ENCODE measurements around the gene GPRIN1.

GPRIN1 gene

GRCh38 chr5:176642675-176643490, 32.9 kb upstream of the GPRIN1 start:
- no peak for DNase-seq

- no peak for DNase-seq
These were observed 30.7 kb upstream of the GPRIN1 start for GRCh38 chr5:176640616-176641015.

- no peak for DNase-seq
These were observed 30.0 kb upstream of the GPRIN1 start for GRCh38 chr5:176639981-176640380.

DNA sequence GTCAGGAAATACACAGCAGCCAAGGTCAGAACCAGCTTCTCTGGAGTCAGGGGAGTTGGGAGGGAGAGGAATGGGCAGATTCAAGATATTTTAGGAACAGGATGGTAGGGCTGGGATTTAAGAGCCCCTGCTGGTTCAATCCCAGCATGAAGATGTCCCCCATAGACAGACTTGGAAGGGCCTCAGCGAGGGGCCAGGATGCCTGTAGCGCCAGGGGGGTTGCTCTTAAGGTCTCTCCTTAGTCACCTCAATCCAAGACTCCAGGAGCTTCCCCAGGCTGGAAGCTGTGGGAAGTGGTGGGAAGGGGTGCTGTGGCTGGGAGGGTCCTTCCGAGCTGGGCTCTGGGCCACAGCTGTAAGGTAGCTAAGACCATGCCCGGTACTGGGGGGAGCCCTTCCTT, 29.3 kb upstream of the GPRIN1 start:
- DNase-seq = no peak

GRCh38 chr5:176638437-176638836, 28.5 kb upstream of the GPRIN1 start:
- DNase-seq = no peak

DNA sequence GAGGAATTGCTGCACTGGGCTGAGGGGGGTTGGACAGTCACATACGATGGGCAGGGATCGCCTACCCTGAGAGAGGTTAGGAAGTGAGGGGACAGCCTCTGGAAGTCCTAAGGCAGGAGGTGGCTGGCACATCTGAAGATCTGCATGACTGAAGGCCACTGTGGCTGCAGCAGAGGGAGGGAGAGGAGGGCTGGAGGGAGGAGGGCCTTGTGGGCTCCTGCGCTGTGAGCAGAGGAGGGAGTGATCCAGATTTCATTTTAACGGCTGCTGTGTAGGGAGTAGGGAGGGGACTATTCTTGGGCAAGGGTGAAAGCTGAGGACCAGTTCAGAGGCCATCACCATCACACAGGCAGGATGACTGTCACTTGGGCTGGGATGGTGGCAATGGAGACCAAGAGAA, 27.6 kb upstream of the GPRIN1 start:
- DNase-seq = no peak

GRCh38 chr5:176636426-176636825, 26.5 kb upstream of the GPRIN1 start:
- no peak for DNase-seq

DNA sequence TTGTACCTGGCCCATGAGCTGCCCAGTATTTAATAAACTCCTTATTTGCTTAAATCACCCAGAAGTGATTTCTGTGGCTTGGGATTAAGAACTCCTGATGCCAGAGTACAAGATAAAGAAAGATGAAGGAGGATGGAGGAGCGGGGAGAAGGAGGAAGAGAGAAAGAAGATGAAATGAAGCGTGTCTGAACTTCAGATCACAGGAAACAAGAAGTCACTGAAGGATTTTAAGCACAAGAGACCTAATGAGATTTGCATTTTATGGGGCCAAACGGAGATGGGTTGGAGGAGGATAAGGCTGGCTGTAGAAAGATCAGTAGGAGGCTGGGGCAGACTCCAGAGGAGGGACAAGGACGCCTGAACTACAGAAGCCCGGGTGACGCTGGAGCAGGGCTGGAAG, 23.6 kb upstream of the GPRIN1 start:
- DNase-seq = no peak

- no peak for DNase-seq
These were observed 22.8 kb upstream of the GPRIN1 start for GRCh38 chr5:176632745-176633144.

- no peak for DNase-seq
These were observed 21.6 kb upstream of the GPRIN1 start for GRCh38 chr5:176631383-176632200.

GRCh38 chr5:176630681-176631222, 20.8 kb upstream of the GPRIN1 start:
- DNase-seq = no peak

DNA sequence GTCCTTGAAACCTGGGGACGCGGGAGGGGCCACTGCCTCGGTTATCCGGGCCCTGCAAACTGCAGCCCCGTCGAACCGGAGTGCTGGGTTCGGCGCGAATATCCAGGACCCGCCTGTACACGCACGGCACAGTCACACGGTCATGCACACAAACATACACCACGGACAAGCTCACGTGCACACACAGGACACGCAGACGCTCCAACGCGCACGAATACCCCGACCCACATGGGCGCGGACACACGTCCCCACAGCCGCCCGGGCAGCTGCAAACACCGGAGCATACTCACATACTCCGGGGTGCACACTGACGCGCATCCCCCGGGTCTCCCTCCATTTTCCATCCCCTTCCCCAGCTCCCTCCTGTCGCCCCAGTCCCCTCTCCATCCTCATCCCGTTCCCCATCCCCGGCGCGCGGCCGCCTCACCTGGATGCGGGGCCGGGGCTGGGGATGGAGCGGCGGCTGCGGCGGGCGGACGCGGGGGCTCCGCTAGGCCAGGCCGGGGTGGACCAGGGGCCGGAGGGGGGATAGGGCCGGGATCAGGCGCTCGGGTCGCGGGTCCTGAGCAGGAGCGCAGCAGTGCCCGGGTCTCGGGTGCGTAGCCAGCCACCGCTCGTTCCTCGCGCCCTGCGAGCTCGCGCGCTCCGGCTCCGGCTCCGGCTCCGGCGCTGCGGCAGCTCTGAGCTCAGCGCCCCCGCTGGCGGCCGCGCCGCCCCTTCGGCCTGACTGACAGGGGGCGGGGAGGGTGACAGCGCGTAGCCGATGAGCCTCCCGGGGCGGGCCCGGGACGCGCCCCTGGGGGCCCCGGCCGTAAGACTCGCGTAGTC, 20.1 kb upstream of the GPRIN1 start, which contains the start of the genes EIF4E1B and SNCB:
Gene EIF4E1B (plus strand): TSS at position 823 of the 828 bp plus-strand sequence. CDS start 12,113 bp downstream, outside the sequence.
Gene SNCB (minus strand): TSS at position 682 of the 828 bp plus-strand sequence. CDS start 880 bp downstream, outside the sequence.
- DNase-seq = peak; percentile 55 to 62

- DNase-seq = no peak
These were observed 19.4 kb upstream of the GPRIN1 start for GRCh38 chr5:176629317-176629852.

GRCh38 chr5:176628406-176629228, 18.7 kb upstream of the GPRIN1 start:
- no peak for DNase-seq

DNA sequence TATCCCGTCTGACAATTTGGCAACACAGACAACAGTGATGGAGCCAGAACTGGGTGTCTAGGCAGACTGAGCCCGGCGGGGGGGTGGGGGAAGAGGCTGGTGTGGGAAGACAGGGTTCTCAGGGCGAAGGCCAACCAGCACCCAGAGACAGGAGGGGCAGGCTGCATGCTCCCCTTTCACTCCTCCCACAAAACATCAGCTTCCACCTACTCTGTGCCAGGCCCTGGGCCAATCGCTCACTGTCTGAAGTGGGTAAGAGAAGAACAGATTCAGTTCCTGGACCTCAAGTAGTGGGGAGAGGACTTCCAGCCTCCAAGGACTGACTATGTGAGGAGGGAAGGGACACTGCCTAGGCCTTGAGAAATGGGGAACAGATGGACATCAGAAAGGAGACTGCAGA, 17.6 kb upstream of the GPRIN1 start:
- DNase-seq = no peak

- no peak for DNase-seq
These were observed 16.9 kb upstream of the GPRIN1 start for GRCh38 chr5:176626876-176627236.

DNA sequence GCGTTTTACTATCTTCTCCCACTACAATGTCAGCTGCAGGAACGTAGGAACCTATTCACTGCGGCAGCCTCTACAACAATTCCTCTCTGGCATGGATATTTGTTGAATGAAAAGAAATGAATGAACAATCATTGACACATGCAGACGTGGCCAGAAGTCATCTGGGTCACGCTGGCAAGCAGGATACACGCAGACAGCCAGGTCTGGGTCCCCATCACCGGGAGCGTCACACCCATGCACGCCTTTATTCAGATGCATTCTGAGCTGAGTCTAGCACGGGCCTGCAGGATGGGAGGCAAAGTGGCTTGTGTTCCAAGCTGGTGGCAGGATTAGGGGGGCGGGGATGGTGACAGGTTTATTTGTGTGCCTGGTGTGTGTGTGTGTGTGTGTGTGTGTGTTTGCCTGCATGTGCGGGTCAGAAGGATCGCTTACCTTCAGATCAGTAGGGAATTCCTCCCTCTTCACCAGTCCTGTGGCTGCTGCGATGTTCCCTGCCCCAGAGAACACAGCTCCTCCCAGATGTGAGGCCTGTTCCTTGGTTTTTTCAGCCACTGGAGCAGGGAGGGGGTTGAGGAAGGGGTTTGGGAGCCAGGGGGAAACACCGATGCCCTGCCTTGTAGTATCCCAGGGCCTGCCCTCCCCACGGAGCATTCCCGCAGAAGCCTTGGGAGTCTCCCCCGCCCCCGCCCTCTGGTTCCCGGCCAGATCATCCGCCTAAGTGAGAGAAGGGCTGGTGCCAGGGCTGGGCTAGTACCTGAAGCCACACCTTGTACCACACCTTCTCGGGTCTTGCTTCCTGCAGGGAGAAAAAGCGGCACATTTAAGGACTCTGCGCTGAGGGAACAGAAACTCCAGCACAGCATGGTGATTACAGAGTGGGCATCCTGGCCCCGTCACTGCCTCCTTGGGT, 16.3 kb upstream of the GPRIN1 start:
- no peak for DNase-seq

GRCh38 chr5:176625512-176625911, 15.6 kb upstream of the GPRIN1 start:
- no peak for DNase-seq

GRCh38 chr5:176624938-176625337, 15.0 kb upstream of the GPRIN1 start:
- no peak for DNase-seq

DNA sequence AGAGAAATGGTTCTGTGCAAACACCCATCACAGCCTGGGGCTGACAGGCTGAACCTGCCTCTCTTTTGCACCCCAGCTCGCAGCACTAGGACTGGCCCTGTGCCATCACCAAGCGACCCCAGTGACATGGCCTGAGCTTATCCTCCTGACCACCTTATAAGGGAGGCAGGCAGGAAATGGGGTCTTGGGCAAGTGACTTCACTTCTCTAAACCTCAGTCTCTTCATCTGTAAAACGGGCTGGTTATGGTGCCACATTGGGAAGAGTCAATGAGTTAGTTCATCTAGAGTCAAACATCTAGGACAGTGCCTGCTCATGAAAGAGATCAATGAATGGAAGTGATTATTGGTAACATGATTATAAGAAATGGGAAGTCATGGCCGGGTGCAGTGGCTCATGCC, 14.2 kb upstream of the GPRIN1 start:
- no peak for DNase-seq

All from activated CD4-positive, alpha-beta T cell treated with anti-CD3 and anti-CD28 coated beads, Interleukin-2, amount 50 U/mL, for 48 hours (primary cell).